A204.1 (cell line): Measurements from ENCODE around the gene PRDM16.

Experiments used
- FAIRE-seq: peaks from 2 replicates; lab custom pipeline; 2012; peaks lifted over from hg19 to GRCh38; lab: Jason Lieb, UNC

The PRDM16 gene

GRCh38 chr1:3342960-3343359 lies 274.0 kb downstream of the PRDM16 start:
- FAIRE-seq, result no peak

DNA sequence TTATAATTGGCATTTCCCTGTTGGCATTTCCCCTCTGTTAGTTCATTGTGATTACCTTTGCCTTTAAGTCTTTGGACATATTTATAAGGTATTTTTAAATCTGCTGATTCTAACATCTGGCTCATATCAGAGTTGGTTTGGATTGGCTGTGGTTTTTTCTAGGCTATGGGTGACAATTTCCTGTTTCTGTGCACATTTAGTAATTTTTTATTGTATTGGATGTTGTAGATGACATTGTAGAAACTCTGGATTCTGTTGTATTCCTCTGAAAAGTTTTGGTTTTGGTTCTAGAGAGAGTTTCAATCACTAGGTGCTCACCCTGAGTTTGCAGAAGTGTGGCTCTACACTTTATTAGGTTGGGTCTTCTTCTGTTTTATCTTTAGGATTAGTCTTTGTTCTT lies 275.4 kb downstream of the PRDM16 start:
- FAIRE-seq, result no peak

GRCh38 chr1:3345792-3346191 lies 276.8 kb downstream of the PRDM16 start:
- FAIRE-seq, result no peak

- no peak for FAIRE-seq
These were observed 277.5 kb downstream of the PRDM16 start for GRCh38 chr1:3346478-3346877.

DNA sequence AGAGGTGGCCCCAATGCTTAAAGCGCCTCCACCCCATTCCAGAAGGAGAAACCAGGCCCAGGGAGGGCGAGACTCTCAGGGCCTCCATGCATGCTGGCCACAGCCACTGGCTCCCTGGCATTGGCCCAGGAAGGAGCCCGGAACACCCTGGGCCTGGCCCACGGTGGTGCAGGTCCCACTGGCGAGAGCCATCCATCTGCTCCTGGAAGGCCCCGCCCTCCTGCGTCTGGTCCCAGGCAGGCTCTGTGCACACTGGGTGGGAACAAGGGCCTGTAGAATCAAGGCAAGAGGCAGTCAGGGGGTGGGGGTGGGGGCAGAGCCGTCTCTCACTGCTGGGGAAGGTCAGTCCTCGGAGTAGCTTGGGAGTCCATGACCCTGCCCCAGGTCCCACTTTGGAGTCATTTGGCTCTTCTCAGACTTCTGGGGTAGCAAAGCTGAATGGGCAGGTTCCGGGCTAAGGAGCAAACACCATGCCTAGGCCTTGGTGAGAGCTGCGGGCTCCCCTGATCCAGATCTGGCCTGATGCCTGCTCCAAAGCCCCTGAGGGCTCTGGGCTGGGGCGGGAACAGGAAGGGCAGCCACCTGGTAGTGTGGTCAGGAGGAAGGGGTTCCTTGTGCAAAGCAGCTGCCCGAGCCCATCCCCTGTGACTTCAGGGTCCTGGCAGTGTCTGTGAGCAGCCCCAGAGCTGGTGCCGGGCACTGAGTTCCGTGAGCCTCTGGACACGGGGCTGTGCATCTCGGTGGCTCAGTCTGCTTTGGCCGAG lies 278.4 kb downstream of the PRDM16 start:
- FAIRE-seq, result no peak

- no peak for FAIRE-seq
These were observed 279.3 kb downstream of the PRDM16 start for GRCh38 chr1:3348196-3348865.

DNA sequence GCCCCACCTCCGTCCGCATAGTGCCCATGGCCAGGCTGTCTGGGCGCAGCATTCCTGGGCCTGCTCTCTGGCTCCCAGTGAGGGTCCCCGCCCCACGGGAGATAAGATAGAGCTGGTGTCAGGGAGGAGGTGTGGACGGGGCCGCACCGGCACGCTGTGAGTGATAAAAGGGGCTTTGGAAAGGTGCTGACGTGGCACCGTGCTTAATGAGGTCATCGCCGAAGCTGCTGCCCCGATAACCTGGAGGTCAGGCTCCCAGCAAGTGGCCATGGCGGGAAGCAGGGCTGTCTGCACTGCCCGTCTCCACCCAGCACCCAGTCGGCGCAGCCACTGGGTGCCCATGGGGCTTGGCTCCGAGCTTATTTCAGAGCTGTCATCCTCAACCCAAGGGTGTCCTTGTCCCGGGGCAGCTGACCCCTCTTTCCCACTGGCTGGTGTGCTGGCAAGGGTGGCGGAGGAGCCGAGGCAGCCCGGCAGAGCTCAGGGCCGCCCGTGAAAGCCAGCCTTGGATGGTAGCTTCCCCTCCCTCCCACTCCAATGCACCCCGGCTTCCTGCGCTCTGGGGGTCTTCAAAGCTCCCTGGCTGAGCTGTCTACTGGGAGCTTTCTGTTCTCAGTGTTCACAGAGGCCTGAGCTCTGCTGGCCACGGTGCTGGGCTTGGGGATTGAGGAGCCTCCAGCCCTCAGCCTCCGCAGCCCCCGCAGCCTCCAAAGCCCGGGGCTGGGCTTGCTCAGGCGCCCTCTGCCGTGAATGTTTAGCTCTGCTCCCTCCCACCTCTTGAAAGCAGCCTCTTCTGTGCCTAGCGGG lies 280.4 kb downstream of the PRDM16 start:
- no peak for FAIRE-seq

DNA sequence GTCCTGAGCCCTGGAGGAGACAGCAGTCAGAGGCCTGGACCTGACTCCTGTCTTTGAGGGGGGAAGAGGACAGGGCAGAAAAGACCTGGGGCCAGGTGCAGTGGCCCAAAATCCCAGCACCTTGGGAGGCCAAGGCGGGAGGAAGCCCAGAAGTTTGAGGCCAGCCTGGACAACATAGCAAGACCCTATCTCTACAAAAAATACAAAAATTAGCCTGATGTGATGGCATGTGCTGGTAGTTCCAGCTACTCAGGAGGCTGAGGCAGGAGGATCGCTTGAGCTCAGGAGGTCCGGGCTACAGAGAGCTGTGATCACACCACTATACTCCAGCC lies 280.9 kb downstream of the PRDM16 start:
- FAIRE-seq, result no peak

GRCh38 chr1:3350506-3351261 lies 281.7 kb downstream of the PRDM16 start:
- FAIRE-seq, result no peak

GRCh38 chr1:3351449-3352298 lies 282.7 kb downstream of the PRDM16 start:
- FAIRE-seq, result no peak

DNA sequence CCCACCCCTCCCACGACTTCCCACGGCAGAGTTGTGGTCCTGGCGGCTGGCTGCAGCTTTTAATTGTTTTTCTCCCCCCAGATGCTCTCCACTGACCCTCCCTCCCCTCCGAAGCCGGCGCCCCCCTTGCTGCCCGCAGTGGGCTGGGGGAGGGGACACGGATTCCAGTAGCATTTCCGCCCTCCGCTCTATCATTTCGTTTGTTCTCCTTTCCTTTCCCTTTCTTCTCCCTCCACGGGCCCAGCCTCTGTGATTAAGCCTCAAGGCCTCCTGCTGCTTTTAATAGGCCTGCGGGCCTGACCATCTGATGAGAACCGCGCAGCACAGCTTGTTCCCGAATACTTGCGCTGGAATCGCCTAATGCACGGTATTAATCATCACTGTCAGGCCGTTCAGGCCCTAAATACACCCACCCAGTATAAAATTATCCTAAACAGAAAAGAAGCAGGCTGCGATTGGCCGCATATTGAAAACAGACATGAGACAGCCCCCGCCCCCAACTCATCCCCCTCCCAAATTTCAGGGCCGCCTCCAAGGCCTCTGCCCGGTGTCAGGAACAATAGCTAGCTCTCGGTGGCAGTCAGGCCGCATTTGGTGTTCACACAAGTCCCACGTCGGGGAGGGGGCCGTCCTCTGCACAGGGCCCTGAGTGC lies 283.4 kb downstream of the PRDM16 start:
- no peak for FAIRE-seq

DNA sequence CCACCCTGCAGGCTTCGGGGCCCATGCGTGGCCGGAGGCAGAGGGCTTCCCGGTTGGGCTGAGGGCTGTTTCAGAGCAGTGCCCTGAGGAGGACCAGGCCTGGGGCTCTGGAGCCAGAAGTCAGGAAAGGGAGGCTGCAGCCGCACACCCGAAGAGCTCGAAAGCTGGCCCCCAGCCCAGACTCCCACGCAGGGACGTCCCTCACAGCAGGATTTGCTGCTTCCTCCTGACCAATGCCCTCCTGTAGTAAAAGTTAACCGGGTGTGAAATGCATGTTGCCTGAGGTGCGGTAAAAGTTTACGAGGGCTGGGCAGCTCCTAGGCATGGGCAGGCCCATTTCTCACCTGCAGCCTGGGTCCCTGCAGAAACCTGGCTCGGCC lies 283.9 kb downstream of the PRDM16 start:
- FAIRE-seq, result no peak

DNA sequence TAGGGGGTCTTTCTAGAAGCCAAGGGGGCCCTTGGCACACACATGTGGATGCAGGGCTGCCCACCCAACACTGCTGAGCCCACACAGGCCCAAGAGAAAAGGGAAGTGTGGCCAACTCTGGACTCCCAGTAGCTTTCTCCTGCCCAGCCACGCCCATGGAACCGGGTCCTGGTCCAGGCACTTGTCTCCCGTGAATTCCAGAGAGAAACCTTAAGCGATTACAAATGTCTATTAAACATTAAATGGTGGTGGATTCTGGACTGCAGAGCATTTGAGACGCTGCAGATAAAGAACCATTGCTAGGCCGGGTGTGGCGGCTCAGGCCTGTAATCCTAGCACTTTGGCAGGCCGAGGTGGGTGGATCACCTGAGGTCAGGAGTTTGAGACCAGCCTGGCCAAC lies 284.9 kb downstream of the PRDM16 start:
- no peak for FAIRE-seq

- FAIRE-seq, result no peak
These were observed 286.1 kb downstream of the PRDM16 start for GRCh38 chr1:3355089-3355488.

GRCh38 chr1:3355894-3356826 lies 287.2 kb downstream of the PRDM16 start:
- no peak for FAIRE-seq

DNA sequence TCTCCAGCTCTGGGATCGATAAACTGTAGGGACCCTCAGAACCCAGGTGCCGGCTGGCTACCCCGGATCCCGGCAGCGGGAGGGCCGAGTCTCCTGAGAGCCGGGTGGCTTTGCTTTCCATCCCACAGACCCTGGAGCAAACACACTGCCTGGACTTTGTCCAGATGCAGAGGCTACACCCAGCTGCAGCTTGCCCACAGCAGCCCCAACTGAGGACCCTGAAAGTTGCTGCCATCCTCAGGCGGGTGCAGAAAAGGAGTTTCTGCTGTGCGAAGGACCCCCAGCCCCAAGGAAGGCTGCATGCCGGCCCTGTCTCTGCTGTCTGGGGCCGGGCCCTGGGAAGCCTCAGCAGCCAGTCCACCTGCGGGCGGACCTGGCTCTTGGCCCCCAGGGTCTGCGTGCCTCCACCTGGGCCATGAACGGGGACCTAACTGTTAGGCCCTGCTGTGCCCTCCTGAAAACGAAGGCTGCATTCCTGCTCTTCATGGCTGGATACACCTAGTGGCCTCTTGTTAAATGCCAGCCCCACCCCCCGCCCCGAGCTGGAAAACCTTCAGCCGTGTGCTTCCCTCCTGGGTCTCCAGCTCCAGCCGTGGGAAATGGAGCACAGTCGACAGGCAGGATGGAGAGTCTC lies 287.9 kb downstream of the PRDM16 start:
- no peak for FAIRE-seq

- FAIRE-seq, result no peak
These were observed 288.7 kb downstream of the PRDM16 start for GRCh38 chr1:3357526-3358297.

- FAIRE-seq, result no peak
These were observed 290.3 kb downstream of the PRDM16 start for GRCh38 chr1:3359351-3359750.
